DMS114 treated with DMSO at 0.1 percent for 48 hours (cell line): ENCODE measurements around the gene CLCF1.

ENCODE experiments used
- DNase-seq: peaks from one replicate; lab custom pipeline; 2025; ENCODE audit not compliant: unreplicated experiment; lab: John Stamatoyannopoulos, UW

Gene CLCF1

GRCh38 chr11:67372993-67373647 lies at the start of gene CLCF1:
Gene CLCF1, minus strand, starts transcription at chr11:67373598. Its CDS starts 59 bp downstream, at chr11:67373539.
- no peak for DNase-seq

- DNase-seq = no peak
Measured at GRCh38 chr11:67422891-67423290, 49.5 kb upstream of the CLCF1 start.

- DNase-seq = no peak
Measured at GRCh38 chr11:67421430-67422031, 48.1 kb upstream of the CLCF1 start.

- DNase-seq = peak; percentile 92
Measured at GRCh38 chr11:67420646-67421429, 47.4 kb upstream of the CLCF1 start.

- no peak for DNase-seq
Measured at GRCh38 chr11:67420147-67420645, 46.8 kb upstream of the CLCF1 start.

- no peak for DNase-seq
Measured at GRCh38 chr11:67419325-67420049, 46.1 kb upstream of the CLCF1 start.

GRCh38 chr11:67418476-67419281 lies 45.3 kb upstream of the CLCF1 start:
- no peak for DNase-seq

- no peak for DNase-seq
Measured at GRCh38 chr11:67417425-67417824, 44.0 kb upstream of the CLCF1 start.

- DNase-seq = no peak
Measured at GRCh38 chr11:67416416-67417335, 43.3 kb upstream of the CLCF1 start.

GRCh38 chr11:67415501-67416304 lies 42.3 kb upstream of the CLCF1 start, which contains the start of gene CARNS1:
Gene CARNS1, plus strand, starts transcription at chr11:67415678. Its CDS starts 522 bp downstream, at chr11:67416200.
- no peak for DNase-seq

- DNase-seq = no peak
Measured at GRCh38 chr11:67413266-67413849, 40.0 kb upstream of the CLCF1 start.

- DNase-seq = no peak
Measured at GRCh38 chr11:67412495-67413179, 39.2 kb upstream of the CLCF1 start.

GRCh38 chr11:67411785-67412152 lies 38.4 kb upstream of the CLCF1 start:
- DNase-seq = no peak

- no peak for DNase-seq
Measured at GRCh38 chr11:67410984-67411784, 37.8 kb upstream of the CLCF1 start.

- no peak for DNase-seq
Measured at GRCh38 chr11:67410369-67410831, 37.0 kb upstream of the CLCF1 start.

- DNase-seq = no peak
Measured at GRCh38 chr11:67409781-67410368, 36.5 kb upstream of the CLCF1 start.
